Measurements from ENCODE around the gene WIPF2.
"Not testable (repeated sequence)": the region's sequence is repeated elsewhere in the genome, so short reads cannot be mapped to it uniquely, and the experiment has no call there.

WIPF2 gene

GRCh38 chr17:40192961-40193360 is 26.1 kb upstream of the WIPF2 start:
- DNase-seq (ENCODE audit: low spot score) = no peak

- no peak for DNase-seq (ENCODE audit: low spot score)
Measured at GRCh38 chr17:40194821-40195220, 24.3 kb upstream of the WIPF2 start.

GRCh38 chr17:40197550-40197949 is 21.6 kb upstream of the WIPF2 start:
- DNase-seq (ENCODE audit: low spot score) = no peak

- not testable (repeated sequence) for DNase-seq (ENCODE audit: low spot score)
Measured at GRCh38 chr17:40197965-40198456, 21.1 kb upstream of the WIPF2 start.

- no peak for DNase-seq (ENCODE audit: low spot score)
Measured at GRCh38 chr17:40198576-40198975, 20.5 kb upstream of the WIPF2 start.

- DNase-seq (ENCODE audit: low spot score) = no peak
Measured at GRCh38 chr17:40203131-40203530, 16.0 kb upstream of the WIPF2 start.

- DNase-seq (ENCODE audit: low spot score) = not testable (repeated sequence)
Measured at GRCh38 chr17:40206193-40206592, 12.9 kb upstream of the WIPF2 start.

GRCh38 chr17:40209404-40210093 is 9.6 kb upstream of the WIPF2 start:
- DNase-seq (ENCODE audit: low spot score) = no peak

- not testable (repeated sequence) for DNase-seq (ENCODE audit: low spot score)
Measured at GRCh38 chr17:40213914-40214313, 5.2 kb upstream of the WIPF2 start.

- no peak for DNase-seq (ENCODE audit: low spot score)
Measured at GRCh38 chr17:40218006-40218739, 931 bp upstream of the WIPF2 start.

GRCh38 chr17:40219594-40220338 is 662 bp downstream of the WIPF2 start:
- peak; percentile 20 for DNase-seq (ENCODE audit: low spot score)

GRCh38 chr17:40224718-40225550 is 5.8 kb downstream of the WIPF2 start:
- no peak for DNase-seq (ENCODE audit: low spot score)

- not testable (repeated sequence) for DNase-seq (ENCODE audit: low spot score)
Measured at GRCh38 chr17:40229146-40229545, 10.0 kb downstream of the WIPF2 start.

GRCh38 chr17:40230670-40231069 is 11.6 kb downstream of the WIPF2 start:
- DNase-seq (ENCODE audit: low spot score) = no peak

GRCh38 chr17:40231928-40232327 is 12.8 kb downstream of the WIPF2 start:
- not testable (repeated sequence) for DNase-seq (ENCODE audit: low spot score)

GRCh38 chr17:40241252-40241834 is 22.2 kb downstream of the WIPF2 start:
- DNase-seq (ENCODE audit: low spot score) = no peak

- DNase-seq (ENCODE audit: low spot score) = no peak
Measured at GRCh38 chr17:40242774-40243173, 23.7 kb downstream of the WIPF2 start.

- no peak for DNase-seq (ENCODE audit: low spot score)
Measured at GRCh38 chr17:40243761-40244160, 24.7 kb downstream of the WIPF2 start.

GRCh38 chr17:40244255-40244654 is 25.2 kb downstream of the WIPF2 start:
- DNase-seq (ENCODE audit: low spot score) = no peak

- DNase-seq (ENCODE audit: low spot score) = no peak
Measured at GRCh38 chr17:40247926-40248495, 28.9 kb downstream of the WIPF2 start.

GRCh38 chr17:40248507-40248906 is 29.4 kb downstream of the WIPF2 start:
- no peak for DNase-seq (ENCODE audit: low spot score)

Data from activated CD4-positive, alpha-beta T cell treated with anti-CD3 and anti-CD28 coated beads, Interleukin-2, Interleukin-4, amounts not matched to agents 100 ng/mL and 50 ng/mL, durations not matched to agents 16 hours and 8 hours (primary cell).